HFFc6 (cell line): ENCODE measurements around the gene SHKBP1. TPM values are rescaled to one million over a fixed set of nuclear protein-coding genes. Genes with fewer than 3 reads are reported as not detected.

Source experiments
- DNase-seq: peaks from one replicate; pipeline ENCODE4 v3.0.0-alpha.2; 2018
- H3K27ac Mint-ChIP-seq: 2 replicates; pipeline ENCODE4 v1.8.0; 2020; ENCODE audit warnings: mild to moderate bottlenecking, mixed read lengths
- H3K27me3 Mint-ChIP-seq: 2 replicates; pipeline ENCODE4 v1.8.0; 2021; ENCODE audit warnings: mild to moderate bottlenecking, moderate library complexity, mixed read lengths; ENCODE audit not compliant: insufficient read depth
- H3K36me3 Mint-ChIP-seq: 2 replicates; pipeline ENCODE4 v1.8.0; 2021; ENCODE audit warnings: low read depth, mixed read lengths
- H3K4me1 Mint-ChIP-seq: 2 replicates; pipeline ENCODE4 v1.8.0; 2020; ENCODE audit warnings: low read depth, mixed read lengths
- H3K4me3 Mint-ChIP-seq: 2 replicates; pipeline ENCODE4 v1.8.0; 2020; ENCODE audit warnings: mild to moderate bottlenecking, moderate library complexity, mixed read lengths
- H3K9me3 Mint-ChIP-seq: 2 replicates; pipeline ENCODE4 v1.8.0; 2020; ENCODE audit warnings: mild to moderate bottlenecking, mixed read lengths
- CTCF ChIP-seq: fragments of 200-600 bp; sonication (generic); IDR thresholded peaks from 2 replicates; pipeline ENCODE4 v1.5.0; 2021; ENCODE audit warnings: antibody characterized with exemption, mild to moderate bottlenecking
- total RNA-seq, 6 experiments: library from RNA; stranded (reverse); fragmentation: NEBNext Ultra II Directional; extraction: Animal tissue kit (Norgen Biotek cat#: 25700); gene quantifications; 2 replicates in 1 of 6; 3 replicates in 5 of 6; pipeline ENCODE4 v1.2.3, GENCODE V29; 2021

SHKBP1 gene
- total RNA-seq, 6 experiments from 2014 or later = 58.5 to 95.2 (median 83.0) TPM

- H3K27me3 Mint-ChIP-seq = peaks cover 7% of the 10 kb centered on the region
- no peak overlapping the region for H3K4me3 Mint-ChIP-seq
- no peak for TF ChIP-seq CTCF
- peaks cover 26% of the 10 kb centered on the region for H3K36me3 Mint-ChIP-seq
- peaks cover 25% of the 10 kb centered on the region for H3K4me1 Mint-ChIP-seq
- H3K9me3 Mint-ChIP-seq = no peaks in the 10 kb centered on the region; the same call in 1 of the 2 replicates
- DNase-seq = peak; percentile 75
- H3K27ac Mint-ChIP-seq = no peak overlapping the region
These were observed 15.5 kb downstream of the SHKBP1 start for GRCh38 chr19:40592170-40592569.

GRCh38 chr19:40594255-40594654 is 17.6 kb downstream of the SHKBP1 start:
- H3K27me3 Mint-ChIP-seq = peaks cover 7% of the 10 kb centered on the region
- peaks cover 31% of the 10 kb centered on the region for H3K4me1 Mint-ChIP-seq
- no peak for TF ChIP-seq CTCF
- H3K27ac Mint-ChIP-seq = peak overlapping the region; percentile 69; the same call in 1 of the 2 replicates
- no peak for DNase-seq
- H3K9me3 Mint-ChIP-seq = no peaks in the 10 kb centered on the region; the same call in 1 of the 2 replicates
- H3K4me3 Mint-ChIP-seq = peak overlapping the region; percentile 59; the same call in 1 of the 2 replicates
- peaks cover 12% of the 10 kb centered on the region for H3K36me3 Mint-ChIP-seq

- Mint-ChIP-seq H3K36me3 (peaks cover 12% of the 10 kb centered on the region), H3K27ac (peak overlapping the region; percentile 69; the same call in 1 of the 2 replicates), H3K4me3 (peak overlapping the region; percentile 59), H3K27me3 (peaks cover 8% of the 10 kb centered on the region), H3K9me3 (no peaks in the 10 kb centered on the region; the same call in 1 of the 2 replicates), H3K4me1 (peaks cover 35% of the 10 kb centered on the region)
- TF ChIP-seq CTCF = no peak
- DNase-seq = peak; percentile 47
These were observed 18.0 kb downstream of the SHKBP1 start for GRCh38 chr19:40594657-40595091.

GRCh38 chr19:40596608-40597328 is 20.1 kb downstream of the SHKBP1 start:
- Mint-ChIP-seq H3K27me3 (peaks cover 16% of the 10 kb centered on the region), H3K36me3 (peaks cover 5% of the 10 kb centered on the region), H3K4me3 (no peak overlapping the region), H3K27ac (no peak overlapping the region), H3K4me1 (peaks cover 44% of the 10 kb centered on the region), H3K9me3 (no peaks in the 10 kb centered on the region; the same call in 1 of the 2 replicates)
- no peak for TF ChIP-seq CTCF
- DNase-seq = peak; percentile 34

- H3K27me3 Mint-ChIP-seq = peaks cover 18% of the 10 kb centered on the region
- peak overlapping the region; percentile 81 for H3K4me3 Mint-ChIP-seq
- peaks cover 48% of the 10 kb centered on the region for H3K4me1 Mint-ChIP-seq
- no peak for TF ChIP-seq CTCF
- H3K9me3 Mint-ChIP-seq = no peaks in the 10 kb centered on the region
- peak overlapping the region; percentile 26; the same call in 1 of the 2 replicates for H3K27ac Mint-ChIP-seq
- no peaks in the 10 kb centered on the region for H3K36me3 Mint-ChIP-seq
- no peak for DNase-seq
These were observed 20.7 kb downstream of the SHKBP1 start for GRCh38 chr19:40597329-40597838.
